Activated CD8-positive, alpha-beta memory T cell treated with anti-CD3 and anti-CD28 coated beads for 1 hour (primary cell): ENCODE results near the gene FNDC10.
"Not testable (repeated sequence)": the region's sequence is repeated elsewhere in the genome, so short reads cannot be mapped to it uniquely, and the experiment has no call there.

ENCODE experiments used
- DNase-seq, 2 donors: peaks; one replicate each; pipeline ENCODE4 v3.0.0-alpha.2; 2020; ENCODE audit warnings: low read depth in 1 of 2; ENCODE audit errors: extremely low read depth in 1 of 2

Gene FNDC10

DNA sequence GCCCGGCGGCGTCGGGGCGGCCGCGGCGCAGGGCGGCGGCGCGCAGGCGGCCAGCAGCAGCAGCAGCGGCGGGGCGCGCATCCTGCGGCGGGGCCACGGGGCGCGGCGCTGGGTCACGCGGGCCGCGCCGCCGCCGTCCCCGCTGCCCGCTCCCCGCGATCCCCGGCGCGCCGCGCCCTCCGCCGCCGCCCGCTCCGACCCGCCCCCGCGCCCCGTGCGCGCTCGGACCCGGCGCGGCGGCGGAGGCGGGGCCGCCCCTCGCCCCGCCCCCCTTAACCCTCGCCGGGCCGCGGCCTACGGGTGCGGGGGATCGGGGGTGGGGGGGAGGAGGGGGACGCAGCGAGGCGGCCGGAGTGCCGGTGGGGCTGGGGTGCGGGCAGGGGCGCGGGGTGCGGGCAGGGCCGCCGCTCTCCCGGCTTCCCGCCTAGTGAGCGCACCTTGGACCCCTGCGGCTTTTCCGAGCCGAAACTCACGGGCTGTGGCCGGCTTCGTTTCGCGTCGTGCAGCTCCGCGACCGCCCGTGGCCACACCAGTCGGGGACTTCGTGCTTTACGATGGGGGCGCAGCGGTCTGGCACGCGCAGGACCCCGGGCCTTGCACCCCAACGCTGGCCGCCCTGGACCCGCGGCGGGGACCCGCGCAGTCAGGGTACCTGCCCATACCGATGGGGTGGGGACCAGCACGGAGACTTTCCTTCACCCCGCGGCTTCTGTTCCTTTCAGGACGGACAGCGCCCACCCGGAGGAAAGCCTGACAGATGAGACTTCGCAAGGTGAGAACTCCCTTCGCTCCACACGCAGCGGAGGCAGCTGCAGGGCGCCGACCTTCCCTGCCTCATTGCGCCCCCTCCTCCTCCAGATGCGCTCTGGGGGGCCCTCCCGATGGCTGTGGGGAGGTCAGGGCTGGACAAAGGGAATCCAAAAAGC is at the start of gene FNDC10:
Gene FNDC10, minus strand, starts transcription at position 201 of the 926 bp plus-strand sequence. Its CDS starts 120 bp downstream, at position 81.
- DNase-seq: no peak

DNA sequence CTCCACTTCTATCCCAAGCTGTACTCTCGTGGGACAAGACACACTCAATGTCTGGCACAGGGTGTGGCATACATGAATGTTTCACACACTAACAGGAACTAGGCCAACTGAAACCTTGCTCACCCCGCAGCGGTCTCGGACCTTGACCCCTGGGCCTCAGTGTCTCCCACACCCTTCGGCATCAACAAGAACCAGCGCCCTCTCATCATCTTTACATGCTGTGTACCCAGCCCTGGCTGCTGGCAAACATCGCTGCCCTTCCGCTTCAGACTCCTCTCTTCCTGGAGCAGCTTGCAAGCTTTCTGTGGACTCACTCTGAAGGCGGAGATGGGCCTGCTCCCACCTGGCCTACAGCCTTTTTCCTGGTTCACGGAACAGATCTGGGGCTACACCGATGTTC is 48.3 kb upstream of the FNDC10 start:
- DNase-seq: not testable (repeated sequence)

DNA sequence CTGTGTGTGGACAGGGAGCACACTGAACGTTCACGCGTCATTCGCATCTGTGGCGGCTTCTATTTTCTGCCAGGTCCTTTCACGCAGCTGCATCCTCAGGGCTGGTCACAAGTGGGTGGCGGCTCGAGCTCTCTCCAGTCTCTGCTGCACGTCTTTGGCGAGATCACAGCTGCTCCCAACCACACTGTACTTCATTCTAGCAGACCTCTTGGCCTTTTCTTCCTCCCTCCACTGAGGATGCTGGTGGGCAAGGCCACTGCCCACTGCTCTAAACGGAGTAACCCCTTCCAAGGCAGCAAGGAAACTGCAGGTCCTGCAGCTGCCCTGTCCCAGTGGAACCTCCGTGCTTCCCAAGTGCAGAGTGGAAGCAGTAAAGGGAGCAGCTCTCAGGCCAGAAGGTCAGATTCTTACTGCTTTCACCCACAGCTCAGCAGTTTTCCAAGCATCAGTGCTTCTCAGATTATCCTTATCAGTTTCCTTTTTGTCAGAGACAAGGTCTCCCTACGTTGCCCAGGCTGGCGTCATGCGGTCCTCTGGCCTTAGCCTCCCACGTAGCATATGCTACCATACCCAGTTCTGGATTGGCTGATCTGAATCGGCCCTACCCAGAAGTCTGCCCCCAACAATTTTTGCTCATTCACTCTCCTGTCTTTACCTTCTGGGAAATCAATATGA is 47.8 kb upstream of the FNDC10 start:
- DNase-seq: not testable (repeated sequence)

DNA sequence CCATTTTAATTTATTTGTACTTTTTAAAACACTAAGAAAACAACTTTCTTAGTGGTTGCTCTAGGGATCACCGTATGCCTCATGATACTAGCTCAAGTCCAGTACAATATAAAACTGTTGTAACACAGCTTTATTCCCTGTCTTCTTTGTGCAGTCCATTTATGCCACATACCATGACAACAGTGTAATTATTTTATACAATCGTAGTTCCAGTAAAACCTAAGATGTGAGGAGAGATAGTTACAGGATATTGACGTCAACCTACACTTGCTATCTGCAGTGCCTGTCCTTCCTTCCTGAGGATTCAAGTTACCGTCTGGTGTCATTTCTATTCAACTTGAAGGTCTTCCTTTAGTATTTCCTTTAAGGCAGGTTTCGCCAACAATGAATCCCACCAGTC is 46.4 kb upstream of the FNDC10 start:
- DNase-seq: not testable (repeated sequence)

DNA sequence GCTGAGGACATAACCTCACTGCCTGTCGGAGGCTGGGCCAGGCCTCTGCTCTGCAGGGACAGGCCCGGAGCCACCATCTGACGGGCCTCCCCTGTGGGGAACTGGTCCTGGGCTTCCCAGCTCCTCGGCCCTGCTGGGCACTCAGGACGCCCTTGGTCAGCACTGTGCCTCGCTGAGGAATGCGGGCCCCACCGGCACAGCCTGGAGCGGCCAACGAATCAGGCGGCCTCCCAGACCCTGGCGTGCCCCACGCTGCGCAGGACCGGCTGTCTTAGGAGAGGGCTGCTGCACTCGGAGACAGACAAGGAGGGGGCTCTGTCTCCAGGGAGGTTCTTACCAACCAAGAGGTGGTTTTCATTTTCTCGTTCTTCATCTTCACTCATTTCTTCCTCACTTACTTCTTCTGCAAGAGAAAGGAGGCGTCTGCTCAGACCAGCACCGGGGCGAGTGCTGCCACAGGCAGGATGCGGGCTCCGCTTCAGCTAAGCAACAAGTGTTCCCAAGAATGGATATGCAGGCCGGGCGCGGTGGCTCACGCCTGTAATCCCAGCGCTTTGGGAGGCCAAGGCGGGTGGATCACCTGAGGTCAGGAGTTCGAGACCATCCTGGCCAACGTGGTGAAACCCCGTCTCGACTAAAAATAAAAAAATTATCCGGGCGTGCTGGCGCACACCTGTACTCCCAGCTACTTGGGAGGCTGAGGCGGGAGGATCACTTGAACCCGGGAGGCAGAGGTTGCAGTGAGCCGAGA is 41.0 kb upstream of the FNDC10 start:
- DNase-seq: not testable (repeated sequence)

DNA sequence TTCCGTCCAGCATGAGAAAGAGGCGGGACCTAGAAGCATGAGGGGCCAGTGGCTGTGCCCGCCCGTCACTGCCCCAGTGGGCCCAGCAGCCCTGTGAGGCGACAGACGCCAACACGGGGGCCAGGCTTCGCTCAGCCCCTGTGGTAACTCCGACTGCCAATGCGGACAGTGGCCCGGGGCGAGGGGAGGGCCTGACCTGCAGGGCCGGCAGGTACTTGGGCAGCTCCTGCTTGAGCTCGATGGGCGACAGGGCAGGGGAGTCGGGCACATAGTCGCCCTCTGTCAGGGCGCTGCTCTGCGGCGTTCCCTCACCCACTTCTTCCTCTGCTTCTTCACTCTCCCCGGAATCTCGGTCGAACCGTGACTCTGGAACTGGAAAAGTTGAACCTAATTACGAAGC is 40.1 kb upstream of the FNDC10 start:
- DNase-seq: not testable (repeated sequence)

DNA sequence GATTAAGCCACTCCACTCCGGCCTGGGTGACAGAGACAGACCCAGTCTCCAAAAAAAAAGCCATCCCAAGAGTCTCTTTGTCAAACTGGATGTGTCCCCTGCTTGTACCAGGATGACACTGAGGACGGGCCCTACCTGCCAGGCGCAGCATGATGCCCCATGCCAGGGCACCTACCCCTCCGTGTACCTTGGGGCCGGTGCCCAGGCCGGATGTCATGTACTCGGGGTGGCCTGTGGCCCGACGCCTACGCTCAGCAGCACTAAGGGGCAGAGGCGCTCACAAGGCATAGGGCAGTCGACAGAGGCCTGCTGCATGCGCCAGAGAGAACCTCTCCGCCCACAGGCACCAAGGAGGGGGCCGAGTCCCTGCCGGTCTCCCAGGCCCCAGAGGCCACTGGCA is 39.4 kb upstream of the FNDC10 start:
- DNase-seq: not testable (repeated sequence)

DNA sequence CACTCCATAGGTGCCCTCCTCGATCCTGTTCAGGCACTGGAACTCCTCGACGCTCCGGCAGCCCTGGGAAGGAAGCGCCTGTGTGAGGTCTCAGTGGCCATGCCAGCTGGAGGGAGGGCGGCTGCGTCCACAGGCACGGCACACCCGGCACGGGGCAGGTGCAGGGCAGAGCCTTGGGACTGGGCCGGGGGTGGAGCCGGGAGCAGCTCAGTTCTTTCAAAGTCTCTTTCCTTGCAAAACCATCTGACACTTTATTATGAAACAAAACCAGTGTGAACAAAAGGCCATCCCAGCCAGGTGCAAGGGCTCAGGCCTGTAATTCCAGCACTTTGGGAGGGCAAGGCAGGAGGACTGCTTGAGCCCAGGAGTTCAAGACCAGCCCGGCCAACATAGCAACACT is 38.6 kb upstream of the FNDC10 start:
- not testable (repeated sequence) for DNase-seq

DNA sequence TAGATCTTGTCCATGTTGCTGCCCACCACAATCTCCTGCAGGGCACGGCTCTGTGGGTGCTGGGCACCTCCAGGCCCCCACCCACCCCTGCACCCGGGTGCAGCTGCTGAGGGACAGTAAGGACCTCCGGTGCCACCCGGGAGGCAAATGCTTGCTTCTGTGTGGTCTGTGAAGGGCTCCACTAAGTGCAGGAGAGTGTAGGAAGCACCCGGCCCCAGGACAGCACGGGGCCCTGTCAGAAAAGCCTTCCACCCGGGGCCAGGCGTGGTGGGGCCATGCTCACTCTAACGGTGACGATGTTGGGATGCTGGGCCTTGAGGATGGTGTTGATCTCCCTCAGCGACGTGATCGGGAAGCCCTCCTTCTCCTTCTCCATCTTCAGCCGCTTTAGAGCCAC is 37.5 kb upstream of the FNDC10 start:
- DNase-seq: not testable (repeated sequence)

DNA sequence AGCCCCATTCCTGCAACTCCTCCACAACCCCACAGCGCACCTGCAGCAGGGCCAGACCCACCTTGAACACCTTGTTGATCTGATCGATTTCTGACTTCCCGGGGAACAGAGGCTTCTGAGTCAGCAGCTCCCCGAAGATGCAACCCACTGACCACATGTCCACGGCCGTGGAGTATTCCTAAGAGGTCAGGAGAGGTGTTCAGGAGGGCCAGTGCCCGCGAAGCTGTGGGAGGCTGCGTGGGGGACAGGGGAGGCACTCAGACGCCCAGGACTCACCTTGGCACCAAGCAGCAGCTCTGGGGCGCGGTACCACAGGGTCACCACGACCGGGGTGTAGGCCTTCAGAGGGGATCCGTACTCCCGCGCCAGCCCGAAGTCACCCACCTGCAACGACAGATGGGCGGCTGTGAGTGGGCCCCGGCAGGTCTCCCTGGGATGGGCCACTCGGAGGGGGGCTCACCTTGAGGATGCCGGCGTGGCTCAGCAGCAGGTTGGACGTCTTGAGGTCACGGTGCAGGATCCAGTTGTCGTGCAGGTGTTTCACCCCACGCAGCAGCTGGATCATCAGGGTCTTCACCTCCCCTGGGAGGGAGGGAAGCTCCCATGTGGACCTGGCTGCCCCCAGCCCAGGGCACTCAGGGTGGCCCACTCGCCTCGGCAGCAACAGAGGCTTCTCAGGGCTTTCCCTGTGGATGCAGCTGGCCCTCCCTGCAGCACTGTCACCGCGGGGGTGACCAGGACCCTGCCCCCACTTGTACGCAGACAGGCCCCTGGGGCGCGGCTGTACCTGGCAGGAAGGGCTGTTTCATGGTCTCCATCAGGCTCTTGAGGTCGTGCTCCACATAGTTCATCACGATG is 36.9 kb upstream of the FNDC10 start:
- DNase-seq: not testable (repeated sequence)

DNA sequence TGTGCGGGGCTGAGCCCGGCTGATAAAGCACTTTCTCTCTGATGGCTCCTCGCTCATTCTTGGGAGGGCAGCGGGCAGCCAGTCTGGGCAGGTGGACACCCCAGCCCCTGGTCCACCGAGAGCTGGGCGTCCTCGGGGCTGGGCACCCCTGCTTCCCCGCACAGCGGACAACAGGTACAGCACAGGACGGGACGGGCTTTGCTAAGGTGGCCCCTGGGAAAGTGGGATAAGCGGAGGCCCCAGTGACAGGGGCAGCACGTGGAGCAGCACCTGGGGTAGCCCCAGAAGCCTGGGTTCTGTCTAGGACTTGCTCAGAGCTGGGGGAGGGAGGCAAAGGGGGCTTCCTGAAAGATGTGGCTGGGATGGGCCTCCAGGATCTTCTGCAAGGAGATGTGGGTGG is 34.7 kb upstream of the FNDC10 start:
- DNase-seq: not testable (repeated sequence)

DNA sequence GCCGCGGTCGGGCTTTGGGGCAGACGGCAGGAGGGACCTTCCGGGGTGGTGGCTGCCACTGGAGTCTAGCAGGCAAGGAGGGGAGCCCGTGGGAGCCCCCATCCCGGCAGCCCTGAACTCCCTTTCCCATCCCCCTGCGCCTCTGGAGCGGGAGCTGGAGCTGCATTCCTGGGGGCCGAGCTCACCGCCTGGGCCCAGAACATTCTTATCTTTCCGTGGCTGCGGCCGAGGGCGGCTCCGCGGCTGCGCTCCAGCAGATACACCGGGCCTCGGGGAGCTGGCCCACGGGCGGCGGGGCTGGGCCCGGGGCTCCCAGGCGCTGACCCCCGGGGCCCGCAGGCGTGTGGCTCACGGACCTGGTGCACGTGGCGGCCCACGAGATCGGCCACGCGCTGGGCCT is 33.5 kb upstream of the FNDC10 start:
- DNase-seq: not testable (repeated sequence)

DNA sequence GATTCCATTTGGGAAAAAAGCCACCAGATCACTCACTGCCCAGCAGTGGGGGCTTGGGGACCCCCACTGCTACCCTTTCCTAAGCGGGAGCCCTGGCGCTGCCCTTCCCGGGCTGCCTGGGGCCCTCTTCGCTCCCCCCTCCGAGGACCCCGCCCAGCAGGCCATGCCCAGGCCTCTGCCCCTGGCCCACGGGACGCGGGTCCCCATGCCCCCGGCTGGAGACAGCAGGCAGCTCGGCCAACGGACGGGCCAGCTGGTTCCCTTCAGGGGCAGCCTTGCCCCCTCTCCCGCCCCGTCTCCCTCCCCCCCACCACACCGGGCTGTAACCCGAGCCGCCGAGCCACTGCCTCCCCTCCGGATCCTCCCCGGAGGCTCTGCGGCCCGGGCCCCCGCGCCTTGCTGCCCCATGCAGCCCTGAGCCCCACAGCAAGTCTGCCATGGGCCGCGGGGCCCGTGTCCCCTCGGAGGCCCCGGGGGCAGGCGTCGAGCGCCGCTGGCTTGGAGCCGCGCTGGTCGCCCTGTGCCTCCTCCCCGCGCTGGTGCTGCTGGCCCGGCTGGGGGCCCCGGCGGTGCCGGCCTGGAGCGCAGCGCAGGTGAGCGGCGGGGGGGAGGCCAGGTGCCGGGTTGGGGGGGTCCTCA is 32.0 kb upstream of the FNDC10 start, which contains the start of gene MMP23B:
Gene MMP23B, plus strand, starts transcription at position 392 of the 639 bp plus-strand sequence. Its CDS starts 46 bp downstream, at position 438.
- no peak for DNase-seq

DNA sequence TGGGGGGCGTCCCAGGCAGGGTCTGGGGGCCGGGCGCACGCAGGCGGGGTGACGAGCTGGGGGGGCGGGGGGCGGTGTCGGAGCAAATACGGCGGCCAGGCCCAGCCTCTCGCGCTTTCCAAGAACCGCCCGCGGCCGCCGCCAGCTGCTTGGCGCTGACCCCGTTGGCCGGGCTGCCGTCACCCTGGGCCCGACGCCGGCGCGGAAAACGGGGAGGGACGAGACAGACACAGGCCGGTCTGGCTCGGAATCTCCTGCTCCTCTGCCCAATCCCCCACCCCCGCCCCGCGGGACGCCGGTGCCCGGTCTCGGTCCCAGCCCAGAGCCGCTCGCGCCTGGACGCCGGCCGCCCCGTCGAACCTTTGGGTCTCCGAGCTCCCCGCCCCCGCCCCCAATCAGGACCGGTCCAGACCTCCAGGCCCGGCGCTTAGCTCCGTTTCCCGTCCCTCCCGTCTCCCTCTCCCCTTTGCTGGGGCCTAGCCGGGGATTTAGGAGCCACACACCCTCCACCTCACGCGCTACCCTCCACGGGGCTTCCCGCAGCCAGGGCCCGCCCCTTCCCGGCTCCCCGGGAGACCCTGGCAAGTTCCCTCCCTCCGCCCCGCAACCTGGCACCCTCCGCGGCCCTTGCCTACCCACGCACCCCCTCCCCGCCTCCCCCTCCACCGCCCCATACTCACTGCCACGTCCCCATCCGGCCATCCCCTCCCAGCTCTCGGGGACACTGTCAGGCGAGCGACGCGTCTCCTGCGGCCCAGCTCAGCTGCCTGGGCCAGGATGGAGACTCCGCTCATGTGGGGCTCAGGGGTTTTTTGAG is 31.2 kb upstream of the FNDC10 start:
- peak in 1 of 2 donors; percentile 27 for DNase-seq

DNA sequence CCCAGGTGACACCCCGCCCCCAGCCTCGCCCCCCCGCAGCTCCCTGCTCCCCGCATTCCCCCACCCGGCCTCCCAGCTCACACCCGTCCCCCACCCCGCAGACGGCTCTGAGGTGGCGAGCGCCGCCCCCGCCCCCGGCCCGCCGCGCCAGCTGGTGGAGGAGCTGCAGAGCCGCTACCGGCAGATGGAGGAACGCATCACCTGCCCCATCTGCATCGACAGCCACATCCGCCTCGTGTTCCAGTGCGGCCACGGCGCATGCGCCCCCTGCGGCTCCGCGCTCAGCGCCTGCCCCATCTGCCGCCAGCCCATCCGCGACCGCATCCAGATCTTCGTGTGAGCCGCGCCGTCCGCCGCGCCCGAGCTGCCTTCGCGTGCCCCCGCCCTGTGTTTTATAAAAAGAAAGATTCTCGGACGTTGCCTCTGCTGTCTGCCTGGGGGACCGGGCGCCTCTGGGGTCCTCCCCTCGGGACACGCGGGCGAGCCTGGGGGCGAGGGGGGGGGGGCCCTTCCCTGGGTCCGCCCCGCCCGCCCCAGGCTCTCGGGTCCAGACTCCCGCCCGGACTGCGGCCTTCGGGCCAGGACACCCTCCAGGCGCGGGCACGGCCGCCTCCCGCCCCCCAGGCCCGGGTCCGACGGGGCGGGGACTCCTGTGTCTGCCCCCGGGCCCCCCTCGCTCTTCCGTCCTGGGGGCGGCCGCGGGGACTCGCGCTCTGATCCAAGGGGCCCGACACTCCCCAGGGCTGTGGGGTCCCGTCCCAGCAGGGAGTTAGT is 30.4 kb upstream of the FNDC10 start:
- peak; percentile 84 to 87 for DNase-seq

DNA sequence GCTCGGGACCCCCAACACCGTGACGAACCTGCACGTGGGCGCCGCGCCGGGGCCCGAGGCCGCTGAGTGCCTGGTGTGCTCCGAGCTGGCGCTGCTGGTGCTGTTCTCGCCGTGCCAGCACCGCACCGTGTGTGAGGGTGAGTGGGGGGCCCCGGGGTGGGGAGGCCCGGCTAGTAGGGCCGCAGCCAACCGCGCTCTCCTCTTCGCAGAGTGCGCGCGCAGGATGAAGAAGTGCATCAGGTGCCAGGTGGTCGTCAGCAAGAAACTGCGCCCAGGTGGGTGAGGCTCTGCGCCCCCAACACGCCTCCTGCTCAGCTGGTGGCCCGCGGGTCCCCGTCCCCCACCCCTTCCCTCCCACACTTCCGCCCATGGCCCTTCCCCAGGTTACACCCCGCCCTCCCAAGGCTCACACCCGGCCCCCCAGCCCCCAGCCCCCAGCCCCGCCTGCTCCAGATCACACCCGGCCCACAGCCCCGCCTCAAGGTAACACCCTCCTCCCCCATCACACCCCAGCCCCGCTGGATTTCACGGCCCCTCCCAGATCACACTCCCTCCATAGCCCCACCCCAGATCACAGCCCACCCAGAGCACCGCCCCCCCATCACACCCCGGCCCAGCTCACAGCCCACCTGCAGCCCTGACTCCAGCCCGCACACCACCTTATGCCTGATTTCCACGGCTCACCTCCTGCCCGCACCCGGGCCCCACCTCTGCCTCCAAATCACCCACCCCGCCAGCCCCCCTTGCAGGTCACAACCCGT is 29.7 kb upstream of the FNDC10 start:
- peak; percentile 60 for DNase-seq

DNA sequence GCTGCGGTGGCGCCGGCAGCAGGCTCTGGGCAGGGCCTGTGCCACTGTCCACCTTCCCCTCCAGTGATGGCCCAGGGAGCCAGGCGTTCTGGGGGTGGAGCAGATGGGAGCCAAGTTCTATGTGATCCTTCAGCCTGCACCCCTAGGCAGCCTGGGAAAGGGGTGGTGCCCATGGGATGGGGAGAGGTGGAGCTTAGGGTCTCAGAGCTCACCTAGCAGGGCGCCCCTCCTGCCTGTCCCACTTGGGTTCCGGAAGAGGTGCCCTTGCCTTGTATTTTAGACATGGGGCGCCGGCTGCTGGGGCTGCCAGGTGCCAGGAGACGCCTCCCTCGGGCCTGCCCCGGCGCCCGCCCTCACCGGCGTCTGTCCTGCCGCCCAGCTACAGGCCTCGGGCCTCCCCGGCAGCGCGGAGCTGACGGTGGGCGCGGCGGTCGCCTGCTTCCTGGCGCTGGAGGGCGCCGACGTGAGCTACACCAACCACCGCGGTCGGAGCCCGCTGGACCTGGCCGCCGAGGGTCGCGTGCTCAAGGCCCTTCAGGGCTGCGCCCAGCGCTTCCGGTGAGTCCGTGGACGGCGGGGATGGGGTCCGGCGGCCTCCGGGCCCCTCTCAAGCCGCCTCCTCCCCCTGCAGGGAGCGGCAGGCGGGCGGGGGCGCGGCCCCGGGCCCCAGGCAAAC is 29.0 kb upstream of the FNDC10 start:
- DNase-seq: peak in 1 of 2 donors; percentile 13
